ENCODE measurements around the gene DUXB.

DUXB gene

DNA sequence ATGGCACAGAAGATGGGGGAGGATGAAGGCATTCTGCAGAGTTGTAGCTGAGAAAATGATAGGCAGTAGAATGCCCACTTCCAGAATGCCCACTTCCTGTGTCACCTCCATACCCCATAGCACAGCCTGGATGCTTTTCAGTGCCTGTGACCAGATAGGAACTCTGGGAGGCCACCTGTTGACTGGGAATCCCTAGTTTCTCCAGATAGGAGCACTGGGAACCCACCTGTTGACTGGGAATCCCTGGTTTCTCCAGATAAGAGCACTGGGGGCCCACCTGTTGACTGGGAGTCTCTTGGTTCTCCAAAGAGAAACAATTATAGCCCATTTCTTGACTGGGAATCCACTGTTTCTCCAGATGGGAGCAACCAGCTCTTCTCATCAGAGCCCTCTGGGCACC, 13.4 kb upstream of the DUXB start:
- TF ChIP-seq, protein P1, sequence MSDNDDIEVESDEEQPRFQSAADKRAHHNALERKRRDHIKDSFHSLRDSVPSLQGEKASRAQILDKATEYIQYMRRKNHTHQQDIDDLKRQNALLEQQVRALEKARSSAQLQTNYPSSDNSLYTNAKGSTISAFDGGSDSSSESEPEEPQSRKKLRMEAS (IDR thresholded peaks at IDR 0.05; ENCODE audit: low read depth, low read length) = no peak
- TF ChIP-seq POLR2A (IDR thresholded peaks at IDR 0.05; ENCODE audit: extremely low read depth, insufficient read length) (no peak), MYC (IDR thresholded peaks at IDR 0.05; ENCODE audit: low read depth, low read length) (no peak)
- TF ChIP-seq, protein P2, sequence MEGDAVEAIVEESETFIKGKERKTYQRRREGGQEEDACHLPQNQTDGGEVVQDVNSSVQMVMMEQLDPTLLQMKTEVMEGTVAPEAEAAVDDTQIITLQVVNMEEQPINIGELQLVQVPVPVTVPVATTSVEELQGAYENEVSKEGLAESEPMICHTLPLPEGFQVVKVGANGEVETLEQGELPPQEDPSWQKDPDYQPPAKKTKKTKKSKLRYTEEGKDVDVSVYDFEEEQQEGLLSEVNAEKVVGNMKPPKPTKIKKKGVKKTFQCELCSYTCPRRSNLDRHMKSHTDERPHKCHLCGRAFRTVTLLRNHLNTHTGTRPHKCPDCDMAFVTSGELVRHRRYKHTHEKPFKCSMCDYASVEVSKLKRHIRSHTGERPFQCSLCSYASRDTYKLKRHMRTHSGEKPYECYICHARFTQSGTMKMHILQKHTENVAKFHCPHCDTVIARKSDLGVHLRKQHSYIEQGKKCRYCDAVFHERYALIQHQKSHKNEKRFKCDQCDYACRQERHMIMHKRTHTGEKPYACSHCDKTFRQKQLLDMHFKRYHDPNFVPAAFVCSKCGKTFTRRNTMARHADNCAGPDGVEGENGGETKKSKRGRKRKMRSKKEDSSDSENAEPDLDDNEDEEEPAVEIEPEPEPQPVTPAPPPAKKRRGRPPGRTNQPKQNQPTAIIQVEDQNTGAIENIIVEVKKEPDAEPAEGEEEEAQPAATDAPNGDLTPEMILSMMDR (IDR thresholded peaks at IDR 0.05; ENCODE audit: low read depth, low read length) = no peak
- DNase-seq (ENCODE audit: low read depth) = no peak
- no peak overlapping the region for H3K4me3 ChIP-seq (ENCODE audit: low read depth, low read length)

DNA sequence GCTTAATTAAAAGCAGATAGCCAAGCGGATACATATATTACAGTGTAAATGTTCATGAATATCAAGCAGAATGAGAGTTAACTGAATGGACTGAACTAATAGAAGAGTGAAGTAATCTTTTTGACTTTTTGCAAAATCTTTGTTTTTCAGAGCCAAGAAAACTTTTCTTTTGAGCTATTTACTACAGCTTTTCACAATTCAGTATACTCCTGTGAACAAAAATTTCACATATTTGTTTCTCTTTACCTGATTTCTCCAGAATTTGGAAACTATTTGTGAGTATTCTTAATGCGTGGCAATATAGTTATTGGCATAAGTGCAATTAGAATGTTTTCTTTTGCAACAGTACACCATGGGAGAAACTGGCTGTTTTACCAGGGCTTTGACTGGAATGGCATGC, 9.1 kb upstream of the DUXB start:
- TF ChIP-seq POLR2A (IDR thresholded peaks at IDR 0.05; ENCODE audit: extremely low read depth, insufficient read length) (no peak), MYC (IDR thresholded peaks at IDR 0.05; ENCODE audit: low read depth, low read length) (no peak)
- TF ChIP-seq, protein P2 (IDR thresholded peaks at IDR 0.05; ENCODE audit: low read depth, low read length) = no peak
- TF ChIP-seq, protein P1 (IDR thresholded peaks at IDR 0.05; ENCODE audit: low read depth, low read length) = no peak
- H3K4me3 ChIP-seq (ENCODE audit: low read depth, low read length) = no peak overlapping the region
- no peak for DNase-seq (ENCODE audit: low read depth)

DNA sequence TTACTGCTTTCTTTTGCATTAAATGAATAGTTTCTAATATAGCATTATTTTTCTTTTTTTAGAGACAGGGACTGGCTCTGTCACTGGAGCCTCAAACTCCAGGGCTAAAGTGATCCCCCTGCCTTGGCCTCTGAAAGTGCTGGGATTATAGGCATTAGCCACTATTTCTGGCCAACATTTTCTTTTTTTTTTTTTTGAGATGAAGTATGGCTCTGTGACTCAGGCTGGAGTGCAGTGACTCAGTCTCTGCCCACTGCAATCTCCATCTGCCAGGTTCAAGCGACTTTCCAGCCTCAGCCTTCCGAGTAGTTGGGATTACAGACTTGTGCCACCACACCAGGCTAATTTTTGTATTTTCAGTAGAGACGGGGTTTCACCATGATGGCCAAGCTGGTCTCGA, 2.0 kb upstream of the DUXB start:
- no peak overlapping the region for H3K4me3 ChIP-seq (ENCODE audit: low read depth, low read length)
- TF ChIP-seq, protein P2 (IDR thresholded peaks at IDR 0.05; ENCODE audit: low read depth, low read length) = no peak
- TF ChIP-seq, protein P1 (IDR thresholded peaks at IDR 0.05; ENCODE audit: low read depth, low read length) = no peak
- TF ChIP-seq MYC (IDR thresholded peaks at IDR 0.05; ENCODE audit: low read depth, low read length) (no peak), POLR2A (IDR thresholded peaks at IDR 0.05; ENCODE audit: extremely low read depth, insufficient read length) (no peak)

DNA sequence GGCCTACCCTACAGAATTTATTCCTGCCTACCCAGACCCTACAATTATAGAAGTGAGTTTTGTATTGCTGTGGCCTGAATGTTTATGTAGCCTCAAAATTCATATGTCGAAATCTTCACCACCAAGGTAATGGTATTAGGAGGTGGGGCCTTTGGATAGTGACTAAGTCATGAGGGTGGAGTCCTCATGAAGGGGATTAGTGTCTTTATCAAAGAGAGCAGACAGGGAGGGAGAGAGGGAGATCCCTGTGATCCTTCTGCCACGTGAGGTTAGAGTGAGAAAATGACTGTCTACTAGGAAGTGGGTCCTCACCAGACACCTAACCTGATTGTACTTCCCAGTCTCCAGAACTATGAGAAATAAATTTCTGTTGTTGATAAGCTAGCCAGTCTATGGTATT, 981 bp upstream of the DUXB start:
- TF ChIP-seq, protein P1 (IDR thresholded peaks at IDR 0.05; ENCODE audit: low read depth, low read length) = no peak
- no peak overlapping the region for H3K4me3 ChIP-seq (ENCODE audit: low read depth, low read length)
- DNase-seq (ENCODE audit: low read depth) = peak; percentile 7

More for the DNA sequence above, 2.0 kb upstream of the DUXB start:
- DNase-seq (ENCODE audit: low read depth) = no peak

DNA sequence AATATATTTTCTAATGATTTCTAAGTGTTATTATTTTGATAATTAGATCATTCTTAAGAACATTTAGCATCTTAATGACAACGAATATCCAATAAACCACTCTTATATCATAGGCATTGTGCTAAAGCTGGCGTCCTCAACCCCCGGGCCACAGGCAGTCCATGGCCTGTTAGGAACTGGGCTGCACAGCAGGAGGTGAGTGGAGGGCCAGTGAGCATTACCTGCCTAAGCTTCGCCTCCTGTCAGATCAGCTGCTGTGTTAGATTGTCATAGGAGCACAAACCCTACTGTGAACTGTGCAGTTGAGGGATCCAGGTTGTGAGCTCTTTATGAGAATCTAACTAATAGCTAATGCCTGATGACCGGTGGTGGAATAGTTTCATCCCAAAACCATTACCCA, 3.7 kb downstream of the DUXB start:
- no peak for DNase-seq (ENCODE audit: low read depth)

DNA sequence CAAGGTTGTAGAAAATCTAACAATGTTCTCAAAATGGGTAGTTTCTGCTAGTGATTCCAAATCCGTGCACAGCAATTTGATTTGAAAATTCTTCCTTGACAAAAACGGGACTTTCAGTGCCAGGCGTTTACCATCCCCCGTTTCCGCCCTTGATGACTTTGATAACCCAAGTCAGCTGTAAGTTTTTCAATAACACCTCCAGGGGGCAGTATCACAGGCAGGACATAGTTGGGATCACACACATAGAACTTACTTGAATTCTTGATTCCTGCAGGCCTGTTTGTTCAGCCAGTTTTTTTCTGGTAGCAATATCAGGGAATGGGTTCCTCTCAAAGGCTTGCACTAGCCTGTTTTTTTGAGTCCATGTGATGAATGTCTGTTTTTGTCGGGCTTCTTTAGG, 5.6 kb downstream of the DUXB start:
- no peak for TF ChIP-seq MYC (IDR thresholded peaks at IDR 0.05; ENCODE audit: low read depth, low read length)
- TF ChIP-seq, protein P2 (IDR thresholded peaks at IDR 0.05; ENCODE audit: low read depth, low read length) = no peak
- no peak for TF ChIP-seq POLR2A (IDR thresholded peaks at IDR 0.05; ENCODE audit: extremely low read depth, insufficient read length)
- TF ChIP-seq, protein P1 (IDR thresholded peaks at IDR 0.05; ENCODE audit: low read depth, low read length) = no peak
- DNase-seq (ENCODE audit: low read depth) = peak; percentile 24
- H3K4me3 ChIP-seq (ENCODE audit: low read depth, low read length) = no peak overlapping the region

More for the DNA sequence above, 3.7 kb downstream of the DUXB start:
- TF ChIP-seq MYC (IDR thresholded peaks at IDR 0.05; ENCODE audit: low read depth, low read length) (no peak), POLR2A (IDR thresholded peaks at IDR 0.05; ENCODE audit: extremely low read depth, insufficient read length) (no peak)
- TF ChIP-seq, protein P1 (IDR thresholded peaks at IDR 0.05; ENCODE audit: low read depth, low read length) = no peak
- H3K4me3 ChIP-seq (ENCODE audit: low read depth, low read length) = no peak overlapping the region

DNA sequence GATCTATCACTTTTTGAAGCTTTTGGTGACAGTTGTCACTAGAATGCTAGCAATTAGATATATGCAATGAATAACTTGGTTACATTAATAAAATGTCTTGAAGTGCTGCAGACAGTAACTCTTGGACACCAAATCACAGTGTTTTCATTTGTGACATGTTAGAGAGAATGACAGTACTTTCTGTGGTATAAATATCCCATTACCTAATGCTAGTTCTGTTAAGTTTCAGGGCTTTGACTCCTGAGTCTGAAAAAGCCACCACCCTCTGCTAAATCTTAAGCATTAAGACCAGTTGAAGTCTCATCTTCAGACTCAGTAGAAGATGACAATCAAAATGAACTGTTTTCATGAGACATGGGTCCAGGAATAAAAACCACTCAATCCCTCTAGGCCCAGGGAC, 13.9 kb downstream of the DUXB start:
- DNase-seq (ENCODE audit: low read depth) = no peak
- TF ChIP-seq, protein P1 (IDR thresholded peaks at IDR 0.05; ENCODE audit: low read depth, low read length) = no peak
- H3K4me3 ChIP-seq (ENCODE audit: low read depth, low read length) = no peak overlapping the region

All from NB4 (cell line).